Adrenal gland (tissue), 5 donors: ENCODE results near the gene COX7A2L.

Source experiments
- CTCF ChIP-seq, 6 experiments: fragments of 450-650 bp in 4 of 6; fragments of 200-600 bp in 2 of 6; sonication (generic) in 1 of 6; IDR thresholded peaks; 1 replicate in 5 of 6; 2 replicates in 1 of 6; pipeline versions ENCODE4 v1.5.1 to v1.8.0; 2016 to 2021; ENCODE audit warnings: antibody characterized with exemption in 6 of 6, mild to moderate bottlenecking in 2 of 6, moderate library complexity in 1 of 6
- POLR2A ChIP-seq, 2 donors: fragments of 450-650 bp; IDR thresholded peaks; one replicate each; pipeline ENCODE4 v1.6.1; 2017; ENCODE audit warnings: antibody characterized with exemption in 2 of 2, mild to moderate bottlenecking in 2 of 2, moderate library complexity in 1 of 2
- donor health status: DM: no; HTN: no; CAD: no.

- TF ChIP-seq CTCF (IDR thresholded peaks at IDR 0.05), result no peak
- TF ChIP-seq POLR2A (IDR thresholded peaks at IDR 0.05), result peak in 1 of 2 donors; percentile 10
These were observed 1.6 kb downstream of the COX7A2L start for GRCh38 chr2:42359304-42359964.
